GM12878 (cell line): ENCODE results near the gene IER3IP1. TPM values are rescaled to one million over a fixed set of nuclear protein-coding genes. Genes with fewer than 3 reads are reported as not detected.

Experiments
- CBX3 ChIP-seq: fragments of 200-600 bp; sonication (generic); IDR thresholded peaks from 2 replicates; pipeline ENCODE4 v1.6.1; 2016; ENCODE audit warnings: low read depth, borderline replicate concordance
- CHD4 ChIP-seq: fragments of 200-600 bp; sonication (generic); IDR thresholded peaks from 2 replicates; pipeline ENCODE4 v1.6.1; 2016; ENCODE audit warnings: mild to moderate bottlenecking
- E4F1 ChIP-seq: fragments of 450-650 bp; IDR thresholded peaks from 2 replicates; pipeline ENCODE4 v1.6.1; 2018; ENCODE audit warnings: borderline replicate concordance, mild to moderate bottlenecking; ENCODE audit not compliant: partially characterized antibody
- ELK1 ChIP-seq: IDR thresholded peaks from 2 replicates; pipeline ENCODE4 v1.6.1; 2012; ENCODE audit warnings: low read depth, low read length, improper control_type of control experiment
- FOS ChIP-seq: IDR thresholded peaks from 3 replicates; pipeline ENCODE4 v1.6.1; 2011; ENCODE audit warnings: borderline replicate concordance; ENCODE audit not compliant: insufficient read length; ENCODE audit errors: extremely low read depth
- IRF4 ChIP-seq: IDR thresholded peaks from 2 replicates; pipeline ENCODE4 v1.6.1; 2011; ENCODE audit warnings: low read depth, low read length
- MAX ChIP-seq: IDR thresholded peaks from 2 replicates; pipeline ENCODE4 v1.6.1; 2012; ENCODE audit warnings: low read depth, low read length, improper control_type of control experiment
- MLLT1 ChIP-seq: fragments of 450-650 bp; IDR thresholded peaks from 2 replicates; pipeline ENCODE4 v1.6.1; 2016; ENCODE audit warnings: mild to moderate bottlenecking
- NFYB ChIP-seq: IDR thresholded peaks from 2 replicates; pipeline ENCODE4 v1.6.1; 2011; ENCODE audit warnings: low read depth, mild to moderate bottlenecking, low read length, improper control_type of control experiment, moderate library complexity; ENCODE audit not compliant: insufficient read depth
- PML ChIP-seq: IDR thresholded peaks from 2 replicates; pipeline ENCODE4 v1.6.1; 2012; ENCODE audit warnings: low read length, inconsistent platforms
- POLR2AphosphoS5 ChIP-seq: IDR thresholded peaks from 2 replicates; pipeline ENCODE4 v1.6.1; 2011; ENCODE audit warnings: mild to moderate bottlenecking, low read length, inconsistent platforms
- RAD21 ChIP-seq: IDR thresholded peaks from 2 replicates; pipeline ENCODE4 v1.6.1; 2011; ENCODE audit warnings: mild to moderate bottlenecking, low read depth, low read length, moderate library complexity; ENCODE audit not compliant: insufficient read depth
- REST ChIP-seq: IDR thresholded peaks from 2 replicates; pipeline ENCODE4 v1.6.1; 2012; ENCODE audit warnings: mild to moderate bottlenecking, low read depth, low read length
- SMC3 ChIP-seq: IDR thresholded peaks from 2 replicates; pipeline ENCODE4 v1.6.1; 2011; ENCODE audit warnings: low read length, improper control_type of control experiment, borderline replicate concordance
- SPI1 ChIP-seq: IDR thresholded peaks from 2 replicates; pipeline ENCODE4 v1.6.1; 2011; ENCODE audit warnings: low read depth, mild to moderate bottlenecking, low read length, moderate library complexity, borderline replicate concordance; ENCODE audit not compliant: insufficient read depth
- ZBED1 ChIP-seq: IDR thresholded peaks from 2 replicates; pipeline ENCODE4 v1.6.1; 2016; ENCODE audit warnings: borderline replicate concordance
- ZBTB33 ChIP-seq: fragments of 450-650 bp; IDR thresholded peaks from 2 replicates; pipeline ENCODE4 v1.6.1; 2017; ENCODE audit warnings: mild to moderate bottlenecking
- ZNF274 ChIP-seq: IDR thresholded peaks from one replicate; pipeline ENCODE4 v1.8.0; 2011; ENCODE audit not compliant: insufficient read length, insufficient read depth
- ZNF384 ChIP-seq: IDR thresholded peaks from 2 replicates; pipeline ENCODE4 v1.6.1; 2012; ENCODE audit warnings: low read depth, mild to moderate bottlenecking, low read length, improper control_type of control experiment, borderline replicate concordance
- polyA plus RNA-seq, 11 experiments: library from polyadenylated mRNA; depleted of rRNA in 4 of 11; unstranded in 6 of 11; stranded (reverse) in 5 of 11; fragments of >200 nt; fragmentation: Nextera tagmentation in 4 of 11; fragmentation: Illumina TruSeq in 1 of 11; extraction: Ambion mirVana in 4 of 11; extraction: Trizol in 1 of 11; gene quantifications; 1 replicate in 1 of 11; 2 replicates in 10 of 11; pipeline versions ENCODE4 v1.2.1 to v1.2.3, GENCODE V29; 2011 to 2016; ENCODE audit warnings: inconsistent platforms in 2 of 11, missing spikeins in 2 of 11, low read depth in 1 of 11
- total RNA-seq, 4 experiments: library from RNA; depleted of rRNA in 3 of 4; stranded (reverse); fragments of >200 nt in 3 of 4; fragmentation: Illumina TruSeq in 1 of 4; extraction: Trizol in 1 of 4; gene quantifications; 2 replicates each; pipeline versions ENCODE4 v1.2.1 to v1.2.3, GENCODE V29; 2013 to 2021

Gene IER3IP1
- total and polyA plus RNA-seq, 10 of the 15 experiments (the other 5 are each of a cell fraction or from before 2014, with no cell fraction given), result 7.9 to 40.9 (median 28.1) TPM

- no peak for TF ChIP-seq SMC3
- TF ChIP-seq FOS, result no peak
- no peak for TF ChIP-seq ZBED1
- no peak for TF ChIP-seq ZBTB33
- TF ChIP-seq MLLT1, result no peak
- peak; percentile 66; the same call in 1 of the 2 replicates for TF ChIP-seq MAX
- no peak for TF ChIP-seq E4F1
- TF ChIP-seq REST, result no peak
- TF ChIP-seq ELK1, result no peak
- no peak for TF ChIP-seq SPI1
- TF ChIP-seq NFYB, result no peak
- peak; percentile 74; the same call in 1 of the 2 replicates for TF ChIP-seq POLR2AphosphoS5
- TF ChIP-seq IRF4, result no peak
- no peak for TF ChIP-seq ZNF384
- no peak for TF ChIP-seq CHD4
- TF ChIP-seq CBX3, result no peak
- TF ChIP-seq RAD21, result no peak
- TF ChIP-seq ZNF274, result no peak
- no peak for TF ChIP-seq PML
These were observed at the start of gene IER3IP1 (continued) for GRCh38 chr18:47175898-47176575.
